Activated CD4-positive, CD25-positive, alpha-beta regulatory T cell (primary cell): ENCODE data around the gene SPOP.

Source experiments
- DNase-seq, 4 experiments: peaks; one replicate each; lab custom pipeline; 2025; lab: John Stamatoyannopoulos, UW

Gene SPOP

DNA sequence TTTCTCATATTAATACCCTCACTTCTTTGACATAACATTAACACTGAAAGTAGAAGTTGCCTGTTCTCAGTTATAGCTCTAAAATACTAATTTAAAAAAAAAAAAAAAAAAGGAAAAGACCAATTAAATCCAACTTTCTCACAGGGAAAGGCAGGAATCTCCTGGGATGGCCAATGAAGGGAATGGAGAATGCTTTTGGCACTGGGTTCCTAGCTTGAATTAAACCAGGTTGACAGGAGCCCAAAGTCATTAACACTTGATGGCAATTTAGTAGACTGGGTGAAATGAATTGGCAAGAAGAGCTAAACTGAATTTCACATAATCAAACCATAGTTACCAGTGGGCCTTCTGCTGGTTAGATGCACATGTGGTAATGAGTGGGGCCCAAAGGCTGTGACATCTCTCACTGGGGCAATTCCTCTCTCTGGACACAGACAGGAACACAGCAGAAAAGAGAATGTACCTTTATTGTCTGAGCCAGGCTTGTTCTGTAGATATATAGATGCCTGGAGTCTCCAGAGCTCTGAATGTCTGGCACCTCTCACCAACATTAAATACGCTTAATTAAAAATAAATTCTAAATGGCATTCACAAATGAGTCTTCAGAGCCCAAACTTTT, 64.6 kb downstream of the SPOP start:
- no peak for DNase-seq

DNA sequence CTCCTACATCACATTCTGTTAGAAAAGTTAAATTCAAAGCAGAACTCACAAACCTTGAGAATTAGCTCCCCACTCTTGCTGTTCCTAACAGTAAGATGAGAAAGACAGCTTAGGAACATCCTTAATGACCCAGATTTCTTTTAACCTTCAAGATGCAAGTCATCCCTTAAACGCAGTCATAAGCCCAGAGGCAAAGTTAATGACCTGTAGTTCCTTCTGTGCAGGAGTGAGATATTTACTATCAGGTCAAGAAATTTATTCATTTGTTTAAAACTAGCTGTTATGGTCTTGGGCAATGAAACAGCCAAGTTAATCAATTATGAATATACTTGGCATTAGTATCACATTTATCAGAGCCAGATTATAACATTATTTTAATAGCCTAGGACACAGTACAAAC, 65.2 kb downstream of the SPOP start:
- no peak for DNase-seq

DNA sequence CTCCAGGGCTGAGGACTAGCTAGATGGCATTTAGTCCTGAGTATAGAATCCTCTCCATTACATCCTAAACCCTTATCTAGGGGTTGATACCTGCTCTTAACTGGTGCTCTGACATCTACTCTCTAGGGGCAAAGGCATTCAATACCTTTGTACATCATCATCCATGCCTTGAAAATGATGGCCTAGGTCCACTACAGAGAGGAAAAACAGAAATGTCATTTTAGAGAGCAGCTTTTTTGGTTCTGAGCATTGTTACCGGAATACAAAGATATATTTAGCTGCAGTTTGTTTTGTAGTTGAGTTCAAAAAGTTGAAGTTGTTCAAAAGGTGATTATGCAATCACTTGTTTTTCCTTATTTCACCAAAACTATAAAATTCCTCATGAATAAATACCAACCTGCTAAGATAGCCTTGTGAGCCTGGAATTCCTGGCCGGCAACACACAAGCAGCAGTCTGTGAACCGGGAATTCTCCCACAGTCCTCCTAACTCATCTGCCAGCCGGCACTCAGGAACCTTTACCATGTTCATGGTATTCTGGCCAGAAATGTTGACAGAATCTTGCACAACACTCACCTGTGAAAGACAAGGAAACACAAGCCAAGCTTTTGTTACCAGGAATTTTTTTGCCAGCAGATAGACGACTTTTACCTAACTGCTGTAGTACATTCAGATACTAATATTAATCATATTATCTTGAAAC, 66.9 kb downstream of the SPOP start:
- DNase-seq, result no peak

- no peak for DNase-seq
Observed at GRCh38 chr17:49604314-49604869, 73.5 kb downstream of the SPOP start.

DNA sequence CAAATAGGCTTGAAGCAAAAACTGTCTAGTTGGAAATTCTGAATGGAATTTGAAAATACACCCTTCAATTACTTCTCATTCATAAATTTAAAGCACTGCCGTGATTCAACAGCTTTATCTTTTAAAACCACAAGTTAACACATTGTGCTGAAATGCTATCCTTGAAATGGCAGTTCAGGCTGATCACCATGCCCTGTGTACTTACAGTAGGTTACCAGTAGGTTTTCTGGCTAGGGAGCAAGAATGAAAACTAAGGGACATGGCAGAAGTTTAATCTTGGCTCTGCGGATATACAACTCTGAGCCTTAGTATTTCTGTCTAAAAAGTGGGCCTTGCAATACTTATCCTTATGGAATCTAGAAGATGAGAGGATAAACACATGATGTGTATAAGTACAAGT, 74.2 kb downstream of the SPOP start:
- DNase-seq, result no peak

DNA sequence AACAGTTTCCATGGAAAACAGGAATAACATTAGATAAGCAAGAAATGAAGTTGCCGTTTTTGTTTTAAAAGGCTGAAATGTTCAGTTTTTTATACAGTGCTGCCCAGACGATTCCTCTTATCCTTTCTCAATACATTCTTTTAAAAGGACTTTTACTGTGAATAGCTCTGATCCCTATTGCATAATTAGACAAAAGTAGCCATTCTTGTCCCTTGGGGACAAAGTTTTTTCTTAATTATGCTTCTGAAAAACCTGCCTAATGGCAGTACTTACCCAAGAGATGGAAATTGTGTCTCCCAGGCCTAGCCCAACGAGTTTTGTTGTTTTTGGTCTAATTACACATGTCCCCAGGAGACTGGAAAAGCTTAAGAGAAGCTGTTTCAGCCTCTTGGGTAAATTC, 74.7 kb downstream of the SPOP start:
- DNase-seq, result no peak

DNA sequence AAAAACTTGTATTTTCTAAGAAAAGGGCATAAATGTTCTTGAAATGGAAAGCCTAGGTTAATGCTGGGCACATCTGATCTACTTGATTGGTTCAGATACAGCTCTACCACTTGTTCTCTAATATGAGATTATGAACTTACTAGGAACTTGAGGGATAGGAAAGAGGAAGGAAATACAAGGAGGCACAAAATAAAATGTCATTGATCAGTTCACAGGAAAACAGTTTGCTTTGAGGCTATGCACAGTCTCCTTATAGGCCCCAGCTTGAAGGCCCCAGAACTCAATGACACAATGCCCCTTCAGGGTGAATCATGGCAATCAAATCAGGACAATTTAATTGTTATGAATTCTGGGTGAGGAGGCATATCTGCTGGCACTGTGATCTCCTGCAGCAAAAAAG, 75.1 kb downstream of the SPOP start:
- DNase-seq, result no peak

- DNase-seq, result no peak
Observed at GRCh38 chr17:49600949-49601348, 76.9 kb downstream of the SPOP start.

- no peak for DNase-seq
Observed at GRCh38 chr17:49598918-49599317, 79.0 kb downstream of the SPOP start.

GRCh38 chr17:49597928-49598655, 79.8 kb downstream of the SPOP start:
- DNase-seq, result no peak

DNA sequence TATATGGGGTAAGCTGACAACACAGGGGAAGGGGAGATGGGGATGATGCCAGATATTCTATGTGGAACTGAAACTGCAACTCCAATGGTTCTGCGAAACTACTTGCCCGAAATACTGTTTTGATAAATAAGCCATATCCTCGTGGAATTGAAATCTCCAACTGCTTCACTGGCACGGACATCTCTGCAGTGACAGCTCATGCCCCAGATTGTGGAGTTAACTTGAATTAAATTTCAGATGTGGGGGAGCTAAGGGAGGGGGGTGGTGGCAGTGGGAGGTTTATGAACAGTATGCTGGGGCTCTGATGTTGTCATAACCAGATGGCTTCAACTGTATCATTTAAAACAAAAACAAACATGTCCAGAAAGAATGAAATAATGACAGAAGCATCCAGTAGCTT, 80.5 kb downstream of the SPOP start:
- DNase-seq, result no peak

GRCh38 chr17:49596613-49597244, 81.2 kb downstream of the SPOP start:
- DNase-seq, result no peak

DNA sequence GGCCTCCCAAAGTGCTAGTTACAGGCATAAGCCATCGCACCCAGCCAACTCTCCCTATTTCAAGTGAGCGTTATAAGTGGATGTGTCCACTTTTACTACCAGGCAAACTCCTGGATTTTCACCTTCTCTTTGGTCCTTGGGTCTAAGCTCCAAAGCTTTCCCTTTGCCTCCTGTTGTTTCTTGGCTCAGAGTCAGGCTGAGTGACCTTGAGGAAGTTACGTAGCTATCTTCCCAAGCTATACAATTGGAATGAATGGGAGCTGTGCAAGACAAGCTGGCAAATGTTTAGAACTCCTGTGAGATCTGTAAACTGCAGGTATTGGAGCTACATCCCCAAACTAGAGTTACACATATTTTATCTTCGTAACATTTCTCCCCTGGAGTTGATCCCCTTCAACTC, 81.9 kb downstream of the SPOP start:
- DNase-seq, result no peak

DNA sequence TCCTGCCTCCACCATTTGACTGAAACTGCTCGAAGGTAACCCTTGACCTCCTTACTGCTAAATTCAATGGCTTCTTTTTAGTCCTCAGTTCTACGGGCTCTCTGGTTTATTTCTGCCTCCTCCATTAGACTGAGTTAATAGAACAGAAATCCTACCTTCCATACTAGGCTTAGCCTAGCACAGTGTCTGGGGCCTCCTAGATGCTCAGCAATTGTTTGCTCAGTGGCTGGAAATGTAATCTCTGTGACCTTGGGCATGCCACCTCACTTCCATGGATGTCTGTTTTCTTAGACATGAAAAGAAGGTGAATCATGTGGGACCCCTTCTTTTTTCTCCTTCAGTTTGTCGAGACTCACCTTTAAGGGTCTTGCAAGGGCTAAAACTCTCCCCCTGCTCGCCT, 82.6 kb downstream of the SPOP start:
- DNase-seq, result no peak

GRCh38 chr17:49592263-49592662, 85.6 kb downstream of the SPOP start:
- DNase-seq, result no peak

- no peak for DNase-seq
Observed at GRCh38 chr17:49590874-49591273, 87.0 kb downstream of the SPOP start.

- no peak for DNase-seq
Observed at GRCh38 chr17:49589577-49589927, 88.3 kb downstream of the SPOP start.

DNA sequence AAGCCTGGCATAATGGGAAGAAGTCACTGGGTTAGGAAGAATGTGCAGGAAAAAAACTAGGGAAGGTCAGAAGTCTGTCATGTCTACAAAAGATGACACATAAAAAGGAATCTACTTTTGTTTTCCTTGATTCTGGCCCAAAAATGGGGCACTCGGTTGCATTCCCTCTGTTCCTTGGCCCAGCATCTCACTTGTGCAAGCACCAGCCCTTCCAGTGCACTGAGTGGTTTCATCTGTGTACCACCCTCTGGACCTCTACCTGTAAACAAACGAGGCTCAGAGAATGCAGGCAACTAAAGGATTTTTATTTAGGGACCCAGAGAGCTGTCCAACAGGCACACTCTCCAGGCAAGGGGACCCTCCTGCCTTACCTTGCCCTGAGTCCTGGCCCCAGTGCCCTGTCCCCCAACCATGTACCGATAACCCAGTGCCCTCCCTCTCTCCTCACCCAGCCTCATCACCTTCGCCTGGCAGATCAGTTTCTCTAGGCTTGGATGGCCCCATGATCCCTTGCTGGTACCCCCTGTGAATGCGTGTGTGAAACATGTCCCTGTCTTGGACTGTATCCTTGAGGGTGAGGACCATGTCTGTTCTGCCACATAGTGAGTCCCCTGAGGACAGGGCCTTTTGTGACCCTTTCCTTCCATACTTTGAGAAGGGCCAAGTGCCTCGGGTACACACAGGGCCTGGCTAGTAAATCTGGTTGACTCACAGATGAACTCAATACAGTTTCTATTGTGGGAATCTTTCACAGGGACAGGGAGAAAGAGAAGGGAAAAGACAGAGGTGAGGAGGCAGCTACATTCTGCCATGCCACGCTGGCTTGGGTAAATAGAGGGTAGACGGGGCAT, 88.9 kb downstream of the SPOP start:
- DNase-seq, result no peak

- DNase-seq, result no peak
Observed at GRCh38 chr17:49588312-49588711, 89.6 kb downstream of the SPOP start.

GRCh38 chr17:49587366-49588073, 90.4 kb downstream of the SPOP start:
- no peak for DNase-seq

GRCh38 chr17:49585422-49586027, 92.4 kb downstream of the SPOP start:
- DNase-seq, result no peak
